ENCODE data around the gene EXOSC5. TPM values are rescaled to one million over a fixed set of nuclear protein-coding genes. Genes with fewer than 3 reads are reported as not detected.
"Not testable (repeated sequence)": the region's sequence is repeated elsewhere in the genome, so short reads cannot be mapped to it uniquely, and the experiment has no call there.

Gene EXOSC5
- total and polyA plus RNA-seq, 12 donors: 4.2 to 73.7 (median 26.6) TPM

GRCh38 chr19:41410336-41411054, 13.3 kb upstream of the EXOSC5 start:
- intact Hi-C loops (cut with DNase I): no loop called here
- H3K27me3 ChIP-seq: no peaks in the 10 kb centered on the region
- H3K36me3 ChIP-seq (replicated peaks in 1 of 2): peaks cover 0 to 42% of the 10 kb centered on the region in 2 donors
- TF ChIP-seq CTCF (IDR thresholded peaks at IDR 0.05) (no peak), POLR2A (IDR thresholded peaks at IDR 0.05) (no peak)
- WGBS, 4 donors: 88 to 92% (median 89%) methylated on average over 14 to 23 of the region's 23 CpGs
- H3K4me3 ChIP-seq: no peak overlapping the region
- H3K4me1 ChIP-seq (replicated peaks in 1 of 2): peaks cover 14 to 26% of the 10 kb centered on the region in 2 donors
- no peak for DNase-seq
- H3K27ac ChIP-seq: peak overlapping the region in 3 of 5 donors; percentile 61 to 79 (median 64)
- no peaks in the 10 kb centered on the region for H3K9me3 ChIP-seq (replicated peaks in 1 of 3)

DNA sequence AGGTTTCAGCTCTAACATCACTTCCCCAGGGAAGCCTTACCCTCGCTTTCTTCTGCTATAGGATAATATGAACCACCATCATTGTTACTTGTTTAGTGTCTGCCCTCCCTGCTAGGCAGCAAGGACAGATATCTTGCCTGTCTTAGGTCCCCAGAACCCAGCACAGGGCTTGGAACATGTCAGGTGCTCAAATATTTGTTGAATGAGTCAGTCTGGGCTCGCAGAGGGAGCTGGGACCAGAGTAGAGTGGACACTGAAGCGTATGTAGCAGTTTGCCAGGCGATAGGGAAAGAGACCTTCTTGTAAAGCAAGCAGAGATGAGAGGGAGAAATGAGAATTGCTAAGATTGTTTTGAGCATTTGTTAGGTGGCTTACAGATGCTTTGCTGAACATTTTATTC, 12.1 kb upstream of the EXOSC5 start:
- no peak overlapping the region for H3K4me3 ChIP-seq
- peak in 6 of 7 donors; percentile 70 to 88 (median 82) for DNase-seq
- peaks cover 0 to 30% of the 10 kb centered on the region in 2 donors for H3K36me3 ChIP-seq (replicated peaks in 1 of 2)
- TF ChIP-seq CTCF (IDR thresholded peaks at IDR 0.05) (no peak), POLR2A (IDR thresholded peaks at IDR 0.05) (peak in 1 of 2 donors; percentile 73)
- H3K4me1 ChIP-seq (replicated peaks in 1 of 2): peaks cover 14 to 26% of the 10 kb centered on the region in 2 donors
- WGBS, 4 donors: 44 to 53% (median 48%) methylated on average over 4 of the region's 4 CpGs
- H3K9me3 ChIP-seq (replicated peaks in 1 of 3): no peaks in the 10 kb centered on the region
- H3K27me3 ChIP-seq: no peaks in the 10 kb centered on the region
- intact Hi-C loops (cut with DNase I): no loop called here
- peak overlapping the region in 4 of 5 donors; percentile 60 to 79 (median 62) for H3K27ac ChIP-seq

GRCh38 chr19:41408846-41409245, 11.7 kb upstream of the EXOSC5 start:
- H3K4me3 ChIP-seq; H3K27me3 ChIP-seq; intact Hi-C loops (cut with DNase I); H3K9me3 ChIP-seq (replicated peaks in 1 of 3); DNase-seq: not testable (repeated sequence)
- Histone ChIP-seq H3K27ac (peak overlapping the region in 4 of 5 donors; percentile 60 to 79 (median 62)), H3K36me3 (replicated peaks in 1 of 2) (peaks cover 0 to 26% of the 10 kb centered on the region in 2 donors), H3K4me1 (replicated peaks in 1 of 2) (peaks cover 14 to 26% of the 10 kb centered on the region in 2 donors)
- WGBS, 4 donors: 90 to 99% (median 92%) methylated on average over 5 of the region's 5 CpGs

DNA sequence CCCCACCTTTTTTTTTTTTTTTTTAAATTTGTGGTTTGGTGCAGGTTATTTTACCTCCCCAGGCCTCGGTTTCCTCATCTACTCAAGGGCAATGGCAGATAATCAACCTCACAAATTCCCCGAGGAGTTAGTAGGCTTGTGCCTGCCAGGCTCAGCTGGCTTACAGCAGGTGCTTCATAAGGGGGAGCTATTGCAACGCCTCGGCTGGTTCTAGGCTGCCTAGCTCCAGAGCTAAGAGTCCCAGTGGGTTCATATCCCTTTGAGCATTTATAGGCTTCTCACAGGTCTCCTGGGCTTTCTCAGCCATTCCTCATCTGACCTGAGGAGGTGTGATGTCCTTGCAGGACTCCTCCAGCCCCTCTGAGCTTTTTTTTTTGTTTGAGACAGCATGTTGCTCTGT, 11.1 kb upstream of the EXOSC5 start:
- Histone ChIP-seq H3K9me3 (replicated peaks in 1 of 3) (no peaks in the 10 kb centered on the region), H3K27me3 (no peaks in the 10 kb centered on the region), H3K4me3 (no peak overlapping the region), H3K36me3 (replicated peaks in 1 of 2) (peaks cover 0 to 20% of the 10 kb centered on the region in 2 donors), H3K27ac (no peak overlapping the region), H3K4me1 (replicated peaks in 1 of 2) (peaks cover 14 to 26% of the 10 kb centered on the region in 2 donors)
- intact Hi-C loops (cut with DNase I): no loop called here
- DNase-seq: no peak
- TF ChIP-seq POLR2A (IDR thresholded peaks at IDR 0.05): no peak
- 72 to 92% (median 83%) methylated on average over 4 of the region's 4 CpGs for WGBS, 4 donors

DNA sequence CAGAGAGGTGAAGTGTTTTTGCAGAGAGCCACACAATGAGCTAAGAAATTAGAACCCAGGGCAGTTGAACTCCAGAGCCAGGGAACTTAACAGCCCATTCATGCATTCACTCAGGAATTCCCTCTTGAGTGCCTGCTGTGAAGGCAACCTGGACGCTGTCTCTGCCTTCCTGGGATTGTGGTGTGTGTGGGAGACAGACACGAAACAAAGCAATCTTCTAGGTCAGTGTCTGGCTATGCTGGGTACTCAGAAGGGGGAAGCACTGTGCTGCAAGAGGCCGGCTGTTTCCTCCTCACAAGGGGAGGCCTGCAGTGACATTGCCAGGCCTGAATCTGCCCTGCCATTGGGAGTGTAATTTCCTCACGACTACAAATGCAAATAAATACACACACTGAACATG, 10.1 kb upstream of the EXOSC5 start:
- DNase-seq: peak in 2 of 7 donors; percentile 29 to 38
- peaks cover 14 to 26% of the 10 kb centered on the region in 2 donors for H3K4me1 ChIP-seq (replicated peaks in 1 of 2)
- WGBS, 4 donors: 53 to 84% (median 70%) methylated on average over 4 of the region's 4 CpGs
- peaks cover 0 to 14% of the 10 kb centered on the region in 2 donors for H3K36me3 ChIP-seq (replicated peaks in 1 of 2)
- no peak overlapping the region for H3K4me3 ChIP-seq
- H3K9me3 ChIP-seq (replicated peaks in 1 of 3): no peaks in the 10 kb centered on the region
- H3K27me3 ChIP-seq: no peaks in the 10 kb centered on the region
- intact Hi-C loops (cut with DNase I): no loop called here
- no peak for TF ChIP-seq POLR2A (IDR thresholded peaks at IDR 0.05)
- no peak for TF ChIP-seq CTCF (IDR thresholded peaks at IDR 0.05)
- no peak overlapping the region for H3K27ac ChIP-seq
